HepG2 (cell line): ENCODE measurements around the gene TMC8. TPM values are rescaled to one million over a fixed set of nuclear protein-coding genes. Genes with fewer than 3 reads are reported as not detected.

ENCODE experiments used
- ATAD3A ChIP-seq: sonication (generic); formaldehyde crosslinking; IDR thresholded peaks from 2 replicates; pipeline ENCODE4 v1.4.0; 2020; ENCODE audit warnings: missing genetic modification reagents
- ELF3 ChIP-seq: IDR thresholded peaks from 2 replicates; pipeline ENCODE4 v1.6.1; 2016; ENCODE audit warnings: missing genetic modification reagents, missing compliant biosample characterization
- ESRRA ChIP-seq: sonication (generic); formaldehyde crosslinking; IDR thresholded peaks from 2 replicates; pipeline ENCODE4 v1.5.1; 2020; ENCODE audit warnings: mild to moderate bottlenecking, low read depth, missing genetic modification reagents
- FOXJ3 ChIP-seq: sonication (generic); formaldehyde crosslinking; IDR thresholded peaks from 2 replicates; pipeline ENCODE4 v1.4.0; 2020; ENCODE audit warnings: missing genetic modification reagents, mild to moderate bottlenecking, borderline replicate concordance
- GATAD2A ChIP-seq: IDR thresholded peaks from 2 replicates; pipeline ENCODE4 v1.6.1; 2016
- MTA3 ChIP-seq: sonication (generic); formaldehyde crosslinking; IDR thresholded peaks from 2 replicates; pipeline ENCODE4 v1.4.0; 2020; ENCODE audit warnings: missing genetic modification reagents
- MYNN ChIP-seq: sonication (generic); formaldehyde crosslinking; IDR thresholded peaks from 2 replicates; pipeline ENCODE4 v1.4.0; 2020; ENCODE audit warnings: mild to moderate bottlenecking, low read depth, missing genetic modification reagents
- NFYB ChIP-seq: sonication (generic); formaldehyde crosslinking; IDR thresholded peaks from 2 replicates; pipeline ENCODE4 v1.4.0; 2020; ENCODE audit warnings: missing genetic modification reagents
- PITX1 ChIP-seq: sonication (generic); formaldehyde crosslinking; IDR thresholded peaks from 2 replicates; pipeline ENCODE4 v1.5.1; 2020; ENCODE audit warnings: mild to moderate bottlenecking, missing genetic modification reagents
- PREB ChIP-seq: sonication (generic); formaldehyde crosslinking; IDR thresholded peaks from 2 replicates; pipeline ENCODE4 v1.4.0; 2020; ENCODE audit warnings: missing genetic modification reagents
- RELA ChIP-seq: sonication (generic); formaldehyde crosslinking; IDR thresholded peaks from 2 replicates; pipeline ENCODE4 v1.4.0; 2020; ENCODE audit warnings: missing genetic modification reagents
- SCMH1 ChIP-seq: sonication (generic); formaldehyde crosslinking; IDR thresholded peaks from 2 replicates; pipeline ENCODE4 v1.9.0; 2021; ENCODE audit warnings: missing genetic modification reagents, mild to moderate bottlenecking, borderline replicate concordance
- SP1 ChIP-seq, 2 experiments: fragments of 450-650 bp in 1 of 2; sonication (generic) in 1 of 2; formaldehyde crosslinking in 1 of 2; IDR thresholded peaks; 2 replicates each; pipeline versions ENCODE4 v1.4.0 to v1.6.1; 2016 to 2020; ENCODE audit warnings: missing genetic modification reagents in 1 of 2
- YEATS2 ChIP-seq: sonication (generic); formaldehyde crosslinking; IDR thresholded peaks from 2 replicates; pipeline ENCODE4 v1.4.0; 2020; ENCODE audit warnings: missing genetic modification reagents, borderline replicate concordance
- ZBTB34 ChIP-seq: sonication (generic); formaldehyde crosslinking; IDR thresholded peaks from 2 replicates; pipeline ENCODE4 v1.8.0; 2022; ENCODE audit warnings: mild to moderate bottlenecking, missing genetic modification reagents
- ZBTB7A ChIP-seq: sonication (generic); formaldehyde crosslinking; IDR thresholded peaks from 2 replicates; pipeline ENCODE4 v1.8.0; 2022; ENCODE audit warnings: mild to moderate bottlenecking, missing genetic modification reagents
- ZBTB7B ChIP-seq: sonication (generic); formaldehyde crosslinking; IDR thresholded peaks from 2 replicates; pipeline ENCODE4 v1.4.0; 2020; ENCODE audit warnings: missing genetic modification reagents
- ZNF180 ChIP-seq: sonication (generic); formaldehyde crosslinking; IDR thresholded peaks from 2 replicates; pipeline ENCODE4 v1.4.0; 2020; ENCODE audit warnings: low read depth, missing genetic modification reagents, borderline replicate concordance
- ZNF275 ChIP-seq: sonication (generic); formaldehyde crosslinking; IDR thresholded peaks from 2 replicates; pipeline ENCODE4 v1.8.0; 2022; ENCODE audit warnings: missing genetic modification reagents, mild to moderate bottlenecking, inconsistent platforms, borderline replicate concordance
- polyA plus RNA-seq, 8 experiments: library from polyadenylated mRNA; depleted of rRNA in 3 of 8; stranded (reverse) in 7 of 8; unstranded in 1 of 8; fragments of >200 nt; fragmentation: Illumina TruSeq in 4 of 8; extraction: Trizol in 4 of 8; gene quantifications; 2 replicates each; pipeline versions ENCODE4 v1.2.1 to v1.2.3, GENCODE V29; 2011 to 2016; ENCODE audit warnings: low read depth in 4 of 8, missing spikeins in 1 of 8, mixed read lengths in 1 of 8; ENCODE audit not compliant: insufficient read depth in 1 of 8
- total RNA-seq, 5 experiments: library from RNA; depleted of rRNA; stranded (reverse); fragments of >200 nt; fragmentation: Illumina TruSeq; extraction: Trizol; gene quantifications; 2 replicates each; pipeline ENCODE4 v1.2.3, GENCODE V29; 2016; ENCODE audit warnings: low read depth in 1 of 5
- TF ChIP-seq, protein P1 (sequence below): sonication (generic); formaldehyde crosslinking; IDR thresholded peaks from 2 replicates; pipeline ENCODE4 v1.4.0; 2020; ENCODE audit warnings: mild to moderate bottlenecking, missing genetic modification reagents, borderline replicate concordance

Gene TMC8
- total and polyA plus RNA-seq, 2 of the 13 experiments (the other 11 are each of a cell fraction or from before 2014, with no cell fraction given), result 0.53 to 7.8 TPM

- TF ChIP-seq PITX1 (CRISPR knock-in tag) (no peak), ZBTB34 (CRISPR knock-in tag) (no peak), MYNN (CRISPR knock-in tag) (no peak), ATAD3A (CRISPR knock-in tag) (no peak; the same call in 1 of the 2 replicates), ZBTB7A (CRISPR knock-in tag) (no peak), ZNF180 (CRISPR knock-in tag) (no peak), GATAD2A (CRISPR knock-in tag) (peak; percentile 53; the same call in 1 of the 2 replicates), ELF3 (CRISPR knock-in tag) (peak; percentile 44; the same call in 1 of the 2 replicates), SP1 (IDR thresholded peaks at IDR 0.05) (no peak), SP1 (CRISPR knock-in tag; IDR thresholded peaks at IDR 0.05) (no peak), NFYB (no peak), SCMH1 (no peak), RELA (peak; percentile 75; the same call in 1 of the 2 replicates), ZNF275 (CRISPR knock-in tag) (0 out of 2 replicates have a peak, but pooled peaks have one; percentile 21), ESRRA (CRISPR knock-in tag) (no peak), ZBTB7B (CRISPR knock-in tag) (peak; percentile 76; the same call in 1 of the 2 replicates), YEATS2 (peak; percentile 52; the same call in 1 of the 2 replicates), MTA3 (CRISPR knock-in tag) (no peak), PREB (CRISPR knock-in tag) (0 out of 2 replicates have a peak, but pooled peaks have one; percentile 35), FOXJ3 (CRISPR knock-in tag) (no peak)
- TF ChIP-seq, protein P1, sequence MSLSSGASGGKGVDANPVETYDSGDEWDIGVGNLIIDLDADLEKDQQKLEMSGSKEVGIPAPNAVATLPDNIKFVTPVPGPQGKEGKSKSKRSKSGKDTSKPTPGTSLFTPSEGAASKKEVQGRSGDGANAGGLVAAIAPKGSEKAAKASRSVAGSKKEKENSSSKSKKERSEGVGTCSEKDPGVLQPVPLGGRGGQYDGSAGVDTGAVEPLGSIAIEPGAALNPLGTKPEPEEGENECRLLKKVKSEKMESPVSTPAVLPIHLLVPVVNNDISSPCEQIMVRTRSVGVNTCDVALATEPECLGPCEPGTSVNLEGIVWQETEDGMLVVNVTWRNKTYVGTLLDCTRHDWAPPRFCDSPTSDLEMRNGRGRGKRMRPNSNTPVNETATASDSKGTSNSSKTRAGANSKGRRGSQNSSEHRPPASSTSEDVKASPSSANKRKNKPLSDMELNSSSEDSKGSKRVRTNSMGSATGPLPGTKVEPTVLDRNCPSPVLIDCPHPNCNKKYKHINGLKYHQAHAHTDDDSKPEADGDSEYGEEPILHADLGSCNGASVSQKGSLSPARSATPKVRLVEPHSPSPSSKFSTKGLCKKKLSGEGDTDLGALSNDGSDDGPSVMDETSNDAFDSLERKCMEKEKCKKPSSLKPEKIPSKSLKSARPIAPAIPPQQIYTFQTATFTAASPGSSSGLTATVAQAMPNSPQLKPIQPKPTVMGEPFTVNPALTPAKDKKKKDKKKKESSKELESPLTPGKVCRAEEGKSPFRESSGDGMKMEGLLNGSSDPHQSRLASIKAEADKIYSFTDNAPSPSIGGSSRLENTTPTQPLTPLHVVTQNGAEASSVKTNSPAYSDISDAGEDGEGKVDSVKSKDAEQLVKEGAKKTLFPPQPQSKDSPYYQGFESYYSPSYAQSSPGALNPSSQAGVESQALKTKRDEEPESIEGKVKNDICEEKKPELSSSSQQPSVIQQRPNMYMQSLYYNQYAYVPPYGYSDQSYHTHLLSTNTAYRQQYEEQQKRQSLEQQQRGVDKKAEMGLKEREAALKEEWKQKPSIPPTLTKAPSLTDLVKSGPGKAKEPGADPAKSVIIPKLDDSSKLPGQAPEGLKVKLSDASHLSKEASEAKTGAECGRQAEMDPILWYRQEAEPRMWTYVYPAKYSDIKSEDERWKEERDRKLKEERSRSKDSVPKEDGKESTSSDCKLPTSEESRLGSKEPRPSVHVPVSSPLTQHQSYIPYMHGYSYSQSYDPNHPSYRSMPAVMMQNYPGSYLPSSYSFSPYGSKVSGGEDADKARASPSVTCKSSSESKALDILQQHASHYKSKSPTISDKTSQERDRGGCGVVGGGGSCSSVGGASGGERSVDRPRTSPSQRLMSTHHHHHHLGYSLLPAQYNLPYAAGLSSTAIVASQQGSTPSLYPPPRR (CRISPR knock-in tag), result no peak
These were observed 17.8 kb upstream of the TMC8 start (continued) for GRCh38 chr17:78112518-78113471.
